ENCODE data around the gene LDB3.

- TF ChIP-seq CTCF (optimal IDR thresholded peaks at IDR 0.05 in 1 of 3, IDR thresholded peaks at IDR 0.05 in 1 of 3, conservative IDR thresholded peaks at IDR 0.05 in 1 of 3; ENCODE audit: extremely low read depth in 1 of 3, insufficient read depth in 2 of 3, low read length in 3 of 3) (no peak), EZH2 (IDR thresholded peaks at IDR 0.05; ENCODE audit: low read length) (no peak)
Measured at GRCh38 chr10:86653987-86654386, 14.3 kb upstream of the LDB3 start.

All from keratinocyte (primary cell).